A549 treated with AZD2906 at 1 μM for 4 hours (cell line): Measurements from ENCODE around the gene AURKAIP1. TPM values are rescaled to one million over a fixed set of nuclear protein-coding genes. Genes with fewer than 3 reads are reported as not detected.

ENCODE experiments used
- total RNA-seq: library from RNA; stranded (reverse); fragments of 200-300 nt; extraction: Qiagen RNA extraction; gene quantifications from 5 replicates; pipeline ENCODE4 v1.2.3, GENCODE V29; 2022

Gene AURKAIP1
- 107 to 197 TPM (median 169 TPM) in 5 replicates for total RNA-seq

DNA sequence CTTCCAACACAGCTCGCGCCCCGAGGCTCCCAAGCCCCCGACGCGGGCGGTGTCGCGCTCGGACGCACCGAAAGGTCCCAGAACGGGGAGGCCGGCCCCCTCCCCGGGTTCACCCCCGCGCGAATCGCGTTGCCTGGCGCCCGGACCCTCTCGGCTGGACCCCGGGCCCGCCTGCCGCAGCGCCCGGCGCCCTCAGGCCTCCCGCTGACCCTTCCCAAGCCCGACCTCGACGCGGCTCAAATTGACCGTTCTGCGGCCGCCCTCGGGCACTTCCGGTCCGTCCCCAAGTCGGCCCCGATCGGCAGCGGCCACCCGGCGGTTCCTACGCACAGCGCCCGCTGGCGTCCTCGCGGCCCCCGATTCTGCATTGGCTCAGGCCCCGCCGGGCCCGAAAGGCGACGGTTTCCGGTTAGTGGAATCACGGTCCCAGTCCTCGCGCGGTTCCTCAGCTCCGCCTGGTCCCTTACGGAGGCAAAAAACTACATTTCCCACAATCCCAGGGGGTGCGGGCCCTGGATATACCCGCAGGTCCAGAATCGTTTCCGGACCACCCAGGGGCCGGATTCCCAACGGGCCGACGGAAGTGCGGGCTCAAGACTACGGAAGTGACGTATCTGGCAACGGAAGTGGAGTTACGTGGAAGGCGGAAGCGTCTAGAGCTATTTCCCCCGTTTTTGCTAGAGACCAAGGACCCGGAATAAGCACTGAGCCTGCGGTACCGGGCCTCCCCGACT, at the start of gene AURKAIP1:
TSS of gene AURKAIP1 (minus strand) at position 279 of the 734 bp plus-strand sequence. CDS start 451 bp downstream, outside the sequence.

DNA sequence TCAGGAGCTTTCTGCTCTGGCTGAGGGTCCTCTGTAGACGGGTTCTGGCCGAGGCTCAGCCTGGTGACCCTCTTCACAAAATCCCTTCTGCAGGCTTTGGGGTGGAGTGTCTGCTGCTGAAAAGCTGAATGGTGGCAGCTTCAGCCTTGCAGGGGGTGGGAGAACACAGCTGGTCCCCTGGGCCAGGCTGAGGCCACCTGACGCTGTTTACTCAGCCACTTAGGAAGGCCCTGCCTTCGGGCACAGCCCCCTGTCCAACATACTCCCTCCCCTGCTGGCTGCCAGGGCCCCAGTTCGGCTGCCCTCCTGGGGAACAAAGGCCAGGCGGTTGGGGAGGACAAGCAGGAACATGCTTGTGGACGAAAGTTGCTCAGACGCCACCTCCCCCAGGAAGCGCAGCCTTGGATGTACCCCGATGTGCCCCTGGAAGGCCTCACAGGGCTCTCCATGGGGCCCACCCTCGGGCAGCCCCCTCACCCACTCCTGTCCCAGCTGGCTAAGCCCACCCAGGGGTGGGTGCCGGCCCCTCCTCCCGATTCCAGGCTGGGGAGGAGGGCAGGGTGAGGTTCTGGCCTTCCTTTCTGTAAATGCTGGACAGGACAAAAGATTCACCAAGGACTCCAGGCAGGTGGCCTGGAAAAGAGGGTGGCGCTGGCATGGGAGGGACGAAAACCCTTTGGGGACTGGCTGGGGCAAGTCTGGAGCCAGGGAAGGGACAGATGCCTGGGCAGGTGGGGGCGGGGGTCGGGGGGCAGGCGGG, 46.3 kb upstream of the AURKAIP1 start, which contains the start of gene ANKRD65:
TSS of gene ANKRD65 (minus strand) at position 130 of the 760 bp plus-strand sequence. CDS start 271 bp downstream, outside the sequence.

DNA sequence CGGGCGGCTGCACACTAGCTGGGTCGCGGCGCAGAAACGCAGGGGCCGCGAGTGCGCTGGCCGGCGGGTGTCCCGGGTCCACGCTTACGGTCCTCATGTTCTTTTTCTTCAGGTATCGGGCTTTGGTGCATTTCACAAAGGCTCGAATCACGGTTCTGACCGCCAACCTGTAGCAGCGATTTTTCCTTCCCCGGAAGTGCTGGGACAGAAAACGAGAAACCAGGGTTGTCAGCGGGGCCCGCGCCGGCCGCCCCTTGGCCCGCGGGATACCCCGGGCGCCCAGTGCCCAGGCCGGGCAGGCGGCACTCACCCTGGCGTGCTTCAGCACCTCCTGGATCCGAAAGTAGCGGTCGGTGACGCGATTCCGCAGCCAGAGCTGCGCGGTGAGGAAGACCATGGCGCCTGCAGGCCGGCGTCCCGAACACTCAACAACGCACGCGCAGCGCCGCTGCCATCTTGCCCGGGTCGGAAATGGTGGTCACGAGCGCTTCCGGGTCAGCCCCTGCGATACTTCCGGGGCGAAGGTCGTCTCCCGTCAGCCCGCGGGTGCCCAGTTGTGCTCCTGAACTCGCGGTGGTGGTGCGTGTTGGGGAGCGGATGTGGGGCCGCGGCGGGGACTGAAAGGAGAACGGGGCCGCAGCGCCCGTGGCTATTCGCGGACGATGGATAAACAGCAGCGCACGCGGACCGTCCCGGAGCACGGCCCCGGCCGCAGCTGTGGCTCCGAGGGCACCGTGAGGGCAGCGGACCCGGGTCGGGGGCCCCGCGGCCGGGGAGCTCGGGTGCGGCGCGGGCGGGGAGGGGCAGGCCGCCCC, 32.0 kb upstream of the AURKAIP1 start, which contains the start of gene MRPL20:
TSS of gene MRPL20 (minus strand) at position 473 of the 815 bp plus-strand sequence. CDS start at position 397, 76 bp downstream.

DNA sequence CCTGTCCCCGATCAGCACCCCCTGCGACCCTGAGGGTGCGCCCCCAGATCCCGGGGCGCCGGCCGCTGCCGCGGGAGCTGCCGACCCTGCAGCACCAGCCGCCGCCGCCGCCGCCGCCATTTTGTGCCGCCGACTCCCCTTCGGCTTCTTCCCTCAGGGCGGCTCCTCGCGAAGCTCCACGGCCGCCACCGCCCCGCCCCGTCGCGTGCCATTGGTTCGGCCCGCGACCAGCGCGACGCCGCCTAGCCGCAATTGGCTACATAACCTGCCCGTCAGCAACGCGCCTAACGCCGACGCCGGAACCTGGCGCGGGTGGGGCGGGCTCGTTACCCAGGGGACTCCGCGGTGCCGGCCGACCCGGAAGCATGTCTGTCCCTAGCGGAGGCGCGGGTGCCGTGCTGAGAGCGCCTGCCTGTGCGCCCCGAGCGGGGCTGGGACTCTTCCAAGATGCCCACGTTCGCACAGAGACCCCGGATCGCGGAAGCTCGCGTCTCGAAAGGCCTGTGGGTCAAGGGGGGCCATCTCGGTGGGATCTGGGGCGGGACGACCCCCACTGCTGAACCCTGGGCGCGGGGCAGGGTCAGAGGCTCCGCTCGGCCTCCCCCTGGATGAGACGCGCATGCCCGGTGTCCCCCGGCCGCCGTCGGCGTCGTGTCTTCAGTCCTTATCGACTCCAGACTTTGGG, 24.3 kb upstream of the AURKAIP1 start, which contains the start of gene CCNL2:
TSS of gene CCNL2 (minus strand) at position 149 of the 685 bp plus-strand sequence. CDS start at position 120, 29 bp downstream.

DNA sequence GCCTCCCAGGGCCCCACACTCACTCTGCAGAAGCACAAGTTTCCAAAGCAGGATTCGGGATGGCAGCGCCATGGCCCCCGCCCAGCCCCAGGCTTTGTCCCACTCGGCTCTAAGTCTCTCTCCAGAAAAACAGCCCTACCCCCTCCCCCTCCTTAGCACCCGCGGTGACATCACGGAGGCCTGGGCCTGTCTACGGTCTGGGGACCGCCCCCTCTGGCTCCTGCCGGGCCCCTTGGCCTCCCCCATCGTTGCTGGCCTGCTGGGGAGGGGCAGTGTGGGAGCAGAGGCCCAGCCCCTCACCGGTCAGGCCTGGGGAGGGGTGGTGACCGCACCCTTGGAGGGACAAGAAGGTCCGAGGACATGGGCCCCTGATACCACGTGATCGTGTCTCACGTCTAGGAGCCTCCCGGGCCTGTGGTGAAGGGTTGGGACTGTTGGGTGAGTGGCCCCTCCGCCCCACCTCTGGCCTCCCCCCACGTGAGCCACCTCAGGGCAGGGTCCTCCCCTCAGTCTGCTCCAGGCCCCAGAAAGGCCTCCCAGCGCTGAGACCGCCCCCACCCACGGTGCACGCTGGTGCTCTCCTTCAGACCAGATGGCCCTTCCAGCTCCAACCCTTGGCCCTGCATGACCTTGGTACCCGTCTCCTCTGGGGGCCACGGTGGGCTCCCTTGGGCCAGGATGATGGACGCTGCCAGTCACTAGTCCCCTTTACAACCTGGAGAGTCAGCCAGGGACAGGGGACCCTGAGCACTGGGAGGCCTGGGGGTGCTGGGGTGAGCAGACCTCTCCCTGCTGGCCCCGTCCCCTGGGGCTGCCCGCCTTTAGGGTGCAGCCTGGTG, 16.4 kb downstream of the AURKAIP1 start, which contains the start of gene MXRA8:
TSS of gene MXRA8 (minus strand) at position 123 of the 839 bp plus-strand sequence. CDS start at position 72, 51 bp downstream.

DNA sequence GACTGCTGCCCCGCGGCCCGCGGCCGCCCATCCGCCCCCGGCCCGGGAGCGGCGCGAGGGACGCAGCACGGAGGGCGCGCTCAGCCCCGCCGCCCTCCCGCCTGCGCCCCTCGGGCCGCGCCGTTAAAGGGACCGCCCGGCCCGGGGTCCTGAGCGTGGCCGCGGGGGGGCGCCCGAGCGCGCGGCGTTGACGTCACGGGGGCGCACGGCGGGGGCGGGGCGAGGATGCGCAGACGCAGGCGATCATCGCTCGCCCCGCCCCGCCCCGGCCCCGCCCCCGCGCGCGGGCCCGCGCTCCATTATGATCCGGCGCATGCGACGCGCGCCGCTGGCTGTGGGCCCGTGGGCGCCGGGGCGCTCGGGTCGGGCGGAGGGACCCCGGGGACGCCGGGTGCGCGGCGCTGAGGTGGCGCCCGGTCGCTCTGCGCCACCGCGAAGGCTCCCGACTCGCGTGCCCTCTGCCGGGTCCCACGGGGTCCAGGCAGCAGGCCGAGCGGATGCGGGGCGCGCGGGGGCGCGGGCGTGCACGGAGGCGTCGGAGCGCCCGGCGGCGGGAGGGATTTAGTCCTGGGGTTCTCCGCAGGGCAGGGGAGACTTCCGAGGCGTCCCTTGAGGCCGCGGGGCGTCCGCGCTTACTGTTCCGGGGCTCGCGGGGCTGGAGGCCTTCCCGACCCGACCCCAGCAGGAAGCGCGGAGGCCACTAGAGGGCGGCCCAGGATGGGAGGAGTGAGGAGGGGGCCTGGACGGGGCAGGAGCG, 25.6 kb downstream of the AURKAIP1 start, which contains the start of gene DVL1:
TSS of gene DVL1 (minus strand) at position 163 of the 757 bp plus-strand sequence. CDS start 353 bp downstream, outside the sequence.

DNA sequence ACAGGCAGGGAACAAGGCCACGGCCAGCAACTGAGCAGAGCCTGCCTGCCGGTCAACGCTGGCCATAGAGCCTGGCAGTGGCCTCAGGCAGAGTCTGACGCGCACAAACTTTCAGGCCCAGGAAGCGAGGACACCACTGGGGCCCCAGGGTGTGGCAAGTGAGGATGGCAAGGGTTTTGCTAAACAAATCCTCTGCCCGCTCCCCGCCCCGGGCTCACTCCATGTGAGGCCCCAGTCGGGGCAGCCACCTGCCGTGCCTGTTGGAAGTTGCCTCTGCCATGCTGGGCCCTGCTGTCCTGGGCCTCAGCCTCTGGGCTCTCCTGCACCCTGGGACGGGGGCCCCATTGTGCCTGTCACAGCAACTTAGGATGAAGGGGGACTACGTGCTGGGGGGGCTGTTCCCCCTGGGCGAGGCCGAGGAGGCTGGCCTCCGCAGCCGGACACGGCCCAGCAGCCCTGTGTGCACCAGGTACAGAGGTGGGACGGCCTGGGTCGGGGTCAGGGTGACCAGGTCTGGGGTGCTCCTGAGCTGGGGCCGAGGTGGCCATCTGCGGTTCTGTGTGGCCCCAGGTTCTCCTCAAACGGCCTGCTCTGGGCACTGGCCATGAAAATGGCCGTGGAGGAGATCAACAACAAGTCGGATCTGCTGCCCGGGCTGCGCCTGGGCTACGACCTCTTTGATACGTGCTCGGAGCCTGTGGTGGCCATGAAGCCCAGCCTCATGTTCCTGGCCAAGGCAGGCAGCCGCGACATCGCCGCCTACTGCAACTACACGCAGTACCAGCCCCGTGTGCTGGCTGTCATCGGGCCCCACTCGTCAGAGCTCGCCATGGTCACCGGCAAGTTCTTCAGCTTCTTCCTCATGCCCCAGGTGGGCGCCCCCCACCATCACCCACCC, 43.7 kb downstream of the AURKAIP1 start, which contains the start of gene TAS1R3:
TSS of gene TAS1R3 (plus strand) at position 213 of the 898 bp plus-strand sequence. CDS start at position 279, 66 bp downstream.

DNA sequence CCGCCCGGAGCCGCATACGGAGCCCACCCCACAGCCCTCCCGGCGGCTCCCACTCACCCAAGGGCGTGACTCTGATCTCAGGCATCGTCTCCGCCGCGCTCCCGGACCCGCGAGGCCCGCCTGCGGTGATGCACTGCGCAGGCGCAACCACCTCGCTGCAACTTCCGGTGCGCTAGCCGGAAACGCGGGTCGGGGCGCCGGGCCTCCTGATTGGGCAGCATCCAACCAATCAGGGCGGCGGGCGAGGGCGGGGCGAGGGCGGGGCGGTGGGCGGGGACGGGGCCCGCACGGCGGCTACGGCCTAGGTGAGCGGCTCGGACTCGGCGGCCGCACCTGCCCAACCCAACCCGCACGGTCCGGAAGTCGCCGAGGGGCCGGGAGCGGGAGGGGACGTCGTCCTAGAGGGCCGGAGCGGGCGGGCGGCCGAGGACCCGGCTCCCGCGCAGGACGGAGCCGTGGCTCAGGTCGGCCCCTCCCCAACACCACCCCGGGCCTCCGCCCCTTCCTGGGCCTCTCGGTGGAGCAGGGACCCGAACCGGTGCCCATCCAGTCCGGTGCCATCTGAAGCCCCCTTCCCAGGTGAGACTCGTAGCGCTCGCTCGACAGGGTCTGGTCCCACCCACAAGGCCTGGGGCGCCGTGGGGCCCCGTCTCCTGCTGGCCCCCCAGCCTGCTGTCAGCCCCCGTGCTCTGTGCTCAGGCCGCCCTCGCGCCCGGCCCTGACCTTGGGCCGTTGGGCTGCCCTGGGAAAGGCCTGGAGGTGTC, 50.3 kb downstream of the AURKAIP1 start, which contains the start of the genes CPTP and INTS11:
TSS of gene CPTP (plus strand) at position 279 of the 764 bp plus-strand sequence. CDS start 2,109 bp downstream, outside the sequence.
TSS of gene INTS11 (minus strand) at position 137 of the 764 bp plus-strand sequence. CDS start at position 85, 52 bp downstream.

Other genes starting within 250 kb of the AURKAIP1 start
- not detected in 5 replicates for gene TTLL10, start 201.3 kb downstream of the AURKAIP1 start, total RNA-seq
- gene TNFRSF18, start 168.6 kb downstream of the AURKAIP1 start, total RNA-seq: 0.09 to 0.20 TPM (median 0.13 TPM) in 4 of 5 replicates, not detected in the other
- gene TNFRSF4, start 161.1 kb downstream of the AURKAIP1 start, total RNA-seq: 0.13 to 0.34 TPM (median 0.20 TPM) in 4 of 5 replicates, not detected in the other
- 109 to 135 TPM (median 131 TPM) in 5 replicates for gene SDF4, start 143.2 kb downstream of the AURKAIP1 start, total RNA-seq
- 11.0 to 19.8 TPM (median 18.8 TPM) in 5 replicates for gene B3GALT6, start 143.0 kb downstream of the AURKAIP1 start, total RNA-seq
- gene C1QTNF12, start 128.5 kb downstream of the AURKAIP1 start, total RNA-seq: 0.71 to 1.9 TPM (median 1.4 TPM) in 5 replicates
- 36.2 to 50.4 TPM (median 45.1 TPM) in 5 replicates for gene UBE2J2, start 101.4 kb downstream of the AURKAIP1 start, total RNA-seq
- 0.52 to 1.3 TPM (median 1.1 TPM) in 5 replicates for gene SCNN1D, start 94.8 kb downstream of the AURKAIP1 start, total RNA-seq
- 8.2 to 16.9 TPM (median 14.4 TPM) in 5 replicates for gene ACAP3, start 67.3 kb downstream of the AURKAIP1 start, total RNA-seq
- gene PUSL1, start 66.6 kb downstream of the AURKAIP1 start, total RNA-seq: 15.8 to 25.3 TPM (median 23.7 TPM) in 5 replicates
- gene INTS11, start 50.5 kb downstream of the AURKAIP1 start, total RNA-seq: 46.5 to 63.1 TPM (median 58.1 TPM) in 5 replicates
- gene CPTP, start 50.4 kb downstream of the AURKAIP1 start, total RNA-seq: 18.3 to 25.4 TPM (median 24.0 TPM) in 5 replicates
- gene TAS1R3, start 43.9 kb downstream of the AURKAIP1 start, total RNA-seq: 0.09 to 0.26 TPM (median 0.23 TPM) in 5 replicates
- gene DVL1, start 25.8 kb downstream of the AURKAIP1 start, total RNA-seq: 41.0 to 73.2 TPM (median 64.0 TPM) in 5 replicates
- gene MXRA8, start 16.7 kb downstream of the AURKAIP1 start, total RNA-seq: 0.11 to 0.36 TPM (median 0.15 TPM) in 4 of 5 replicates, not detected in the other
- 38.0 to 55.0 TPM (median 48.1 TPM) in 5 replicates for gene CCNL2, start 24.1 kb upstream of the AURKAIP1 start, total RNA-seq
- gene MRPL20, start 32.1 kb upstream of the AURKAIP1 start, total RNA-seq: 128 to 145 TPM (median 135 TPM) in 5 replicates
- gene ANKRD65, start 46.1 kb upstream of the AURKAIP1 start, total RNA-seq: 0.03 to 0.10 TPM (median 0.07 TPM) in 3 of 5 replicates, not detected in the others
- gene VWA1, start 60.5 kb upstream of the AURKAIP1 start, total RNA-seq: 3.7 to 15.9 TPM (median 14.0 TPM) in 5 replicates
- gene ATAD3C, start 74.5 kb upstream of the AURKAIP1 start, total RNA-seq: not detected in 5 replicates
- 1.1 to 3.4 TPM (median 2.9 TPM) in 5 replicates for gene ATAD3B, start 96.6 kb upstream of the AURKAIP1 start, total RNA-seq
- gene ATAD3A, start 137.0 kb upstream of the AURKAIP1 start, total RNA-seq: 28.5 to 38.5 TPM (median 36.5 TPM) in 5 replicates
- 0.36 to 0.75 TPM (median 0.58 TPM) in 4 of 5 replicates, not detected in the other for gene TMEM240, start 165.4 kb upstream of the AURKAIP1 start, total RNA-seq
- gene SSU72, start 199.7 kb upstream of the AURKAIP1 start, total RNA-seq: 82.0 to 103 TPM (median 101 TPM) in 5 replicates
- 5.4 to 9.3 TPM (median 8.3 TPM) in 5 replicates for gene FNDC10, start 224.9 kb upstream of the AURKAIP1 start, total RNA-seq
- gene MIB2, start 240.3 kb upstream of the AURKAIP1 start, total RNA-seq: 8.0 to 19.5 TPM (median 17.7 TPM) in 5 replicates